ENCODE results near the gene CCDC194. TPM values are rescaled to one million over a fixed set of nuclear protein-coding genes. Genes with fewer than 3 reads are reported as not detected.

Gene CCDC194
- total RNA-seq, 2 donors from 2014 or later: 2.0 to 3.4 TPM

DNA sequence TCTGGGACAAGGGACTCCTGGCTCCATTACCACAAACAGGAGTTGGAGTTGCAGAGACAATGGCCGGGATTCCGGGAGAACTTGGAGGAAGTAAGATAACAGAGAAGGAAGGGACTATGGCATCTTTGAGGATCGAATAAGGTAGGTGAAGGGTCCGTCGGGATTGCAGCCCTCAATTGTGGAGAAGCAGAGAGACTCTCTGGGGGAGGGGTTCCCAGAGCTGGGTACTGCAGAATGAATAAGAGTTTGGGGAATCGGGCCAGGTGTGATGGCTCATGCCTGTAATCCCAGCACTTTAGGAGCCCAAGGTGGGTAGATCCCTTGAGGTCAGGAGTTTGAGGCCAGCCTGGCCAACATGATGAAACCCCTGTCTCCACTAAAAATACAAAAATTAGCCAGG, 7.6 kb upstream of the CCDC194 start:
- no peak overlapping the region for H3K4me3 Mint-ChIP-seq
- no peak overlapping the region for H3K27ac Mint-ChIP-seq
- Histone ChIP-seq H3K9ac (ENCODE audit: extremely low read depth, low read length, poor library complexity, severe bottlenecking) (no peak overlapping the region), H3K36me3 (ENCODE audit: control insufficient read depth, insufficient read depth, low read length) (peaks cover 28% of the 10 kb centered on the region), H3K27ac (ENCODE audit: low read depth, low read length) (no peak overlapping the region), H3K27me3 (ENCODE audit: control insufficient read depth, insufficient read depth, low read length, poor library complexity, severe bottlenecking) (no peaks in the 10 kb centered on the region), H3K4me1 (ENCODE audit: control insufficient read depth, insufficient read depth, low read length) (peaks cover 16% of the 10 kb centered on the region), H3K9me3 (ENCODE audit: control insufficient read depth, low read length) (no peaks in the 10 kb centered on the region), H3K4me3 (ENCODE audit: low read length) (no peak overlapping the region)
- TF ChIP-seq, protein P1, sequence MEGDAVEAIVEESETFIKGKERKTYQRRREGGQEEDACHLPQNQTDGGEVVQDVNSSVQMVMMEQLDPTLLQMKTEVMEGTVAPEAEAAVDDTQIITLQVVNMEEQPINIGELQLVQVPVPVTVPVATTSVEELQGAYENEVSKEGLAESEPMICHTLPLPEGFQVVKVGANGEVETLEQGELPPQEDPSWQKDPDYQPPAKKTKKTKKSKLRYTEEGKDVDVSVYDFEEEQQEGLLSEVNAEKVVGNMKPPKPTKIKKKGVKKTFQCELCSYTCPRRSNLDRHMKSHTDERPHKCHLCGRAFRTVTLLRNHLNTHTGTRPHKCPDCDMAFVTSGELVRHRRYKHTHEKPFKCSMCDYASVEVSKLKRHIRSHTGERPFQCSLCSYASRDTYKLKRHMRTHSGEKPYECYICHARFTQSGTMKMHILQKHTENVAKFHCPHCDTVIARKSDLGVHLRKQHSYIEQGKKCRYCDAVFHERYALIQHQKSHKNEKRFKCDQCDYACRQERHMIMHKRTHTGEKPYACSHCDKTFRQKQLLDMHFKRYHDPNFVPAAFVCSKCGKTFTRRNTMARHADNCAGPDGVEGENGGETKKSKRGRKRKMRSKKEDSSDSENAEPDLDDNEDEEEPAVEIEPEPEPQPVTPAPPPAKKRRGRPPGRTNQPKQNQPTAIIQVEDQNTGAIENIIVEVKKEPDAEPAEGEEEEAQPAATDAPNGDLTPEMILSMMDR (conservative IDR thresholded peaks at IDR 0.05): no peak
- no peaks in the 10 kb centered on the region for H3K27me3 Mint-ChIP-seq (ENCODE audit: insufficient read depth)
- peaks cover 5% of the 10 kb centered on the region for H3K36me3 Mint-ChIP-seq (ENCODE audit: low read depth)
- no peak for DNase-seq
- no peaks in the 10 kb centered on the region for H3K9me3 Mint-ChIP-seq
- H3K4me1 Mint-ChIP-seq: peaks cover 12% of the 10 kb centered on the region
- WGBS, 2 experiments (ENCODE audit: insufficient coverage in 1 of 2, insufficient read length in 1 of 2): 94 to 100% methylated on average over 5 to 6 of the region's 6 CpGs

DNA sequence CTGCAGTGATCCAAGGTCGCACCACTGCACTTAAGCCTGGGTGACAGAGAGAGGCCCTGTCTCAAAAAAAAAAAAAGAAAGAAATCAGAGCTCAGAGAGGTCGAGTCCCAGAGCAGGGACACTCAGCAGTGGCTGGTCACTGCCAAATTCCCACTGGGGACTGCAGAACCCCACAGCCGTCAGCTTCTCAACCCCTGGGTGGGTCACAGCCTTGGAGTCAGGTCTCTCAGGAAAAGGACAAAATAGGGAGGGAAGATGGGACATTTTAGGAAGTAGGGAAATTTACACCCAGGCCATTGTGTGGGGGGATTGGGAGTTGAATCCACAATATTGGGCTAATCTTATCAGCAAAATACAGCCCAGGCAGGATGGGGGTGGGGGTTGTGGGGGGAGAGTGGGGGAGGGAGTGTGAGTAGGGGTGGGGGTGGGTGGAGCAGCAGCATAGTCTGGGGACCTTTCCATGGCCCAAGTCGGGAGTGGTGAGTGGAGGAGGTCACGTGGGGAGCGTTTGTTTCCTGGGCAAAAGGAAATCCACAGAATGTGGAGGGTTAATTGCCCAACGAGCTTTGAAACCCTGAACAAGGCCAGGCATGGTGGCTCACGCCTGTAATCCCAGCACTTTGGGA, 5.0 kb upstream of the CCDC194 start:
- Mint-ChIP-seq H3K27me3 (ENCODE audit: insufficient read depth) (no peaks in the 10 kb centered on the region), H3K36me3 (ENCODE audit: low read depth) (peaks cover 5% of the 10 kb centered on the region), H3K4me3 (no peak overlapping the region), H3K4me1 (peaks cover 5% of the 10 kb centered on the region), H3K9me3 (no peaks in the 10 kb centered on the region), H3K27ac (peak overlapping the region; percentile 95)
- Histone ChIP-seq H3K27me3 (ENCODE audit: control insufficient read depth, insufficient read depth, low read length, poor library complexity, severe bottlenecking) (no peaks in the 10 kb centered on the region), H3K27ac (ENCODE audit: low read depth, low read length) (no peak overlapping the region), H3K4me3 (ENCODE audit: low read length) (no peak overlapping the region), H3K9me3 (ENCODE audit: control insufficient read depth, low read length) (no peaks in the 10 kb centered on the region), H3K9ac (ENCODE audit: extremely low read depth, low read length, poor library complexity, severe bottlenecking) (peak overlapping the region; percentile 66), H3K4me1 (ENCODE audit: control insufficient read depth, insufficient read depth, low read length) (peaks cover 7% of the 10 kb centered on the region), H3K36me3 (ENCODE audit: control insufficient read depth, insufficient read depth, low read length) (peaks cover 28% of the 10 kb centered on the region)
- TF ChIP-seq, protein P1 (conservative IDR thresholded peaks at IDR 0.05): no peak
- 73% methylated on average over 6 to 8 of the region's 8 CpGs for WGBS, 2 experiments (ENCODE audit: insufficient coverage in 1 of 2, insufficient read length in 1 of 2)
- no peak for DNase-seq

DNA sequence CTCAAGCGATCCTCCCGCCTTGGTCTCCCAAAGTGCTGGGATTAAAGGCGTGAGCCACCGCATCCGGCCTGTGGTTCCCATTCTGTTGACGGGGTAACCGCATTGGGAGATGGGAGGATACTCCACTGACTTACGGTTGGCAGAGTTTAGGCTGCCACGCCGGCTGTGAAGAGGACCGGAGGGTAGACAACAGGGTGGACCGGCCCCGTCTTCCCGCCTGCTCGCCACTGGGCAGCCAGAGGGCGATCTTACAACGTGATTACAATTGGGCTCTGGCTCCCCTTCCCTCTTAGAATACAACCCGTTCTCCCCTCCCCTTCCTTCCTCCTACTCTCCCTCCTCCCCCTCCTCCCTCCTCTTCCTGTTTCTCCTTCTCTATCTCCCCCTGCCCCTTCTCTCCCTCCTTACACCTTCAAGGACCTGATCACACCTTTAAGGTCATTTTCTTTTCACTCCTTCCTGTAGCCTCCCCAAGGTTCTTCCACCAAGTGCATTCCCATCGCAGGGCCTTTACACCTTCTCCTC, 957 bp upstream of the CCDC194 start:
- no peaks in the 10 kb centered on the region for H3K27me3 ChIP-seq (ENCODE audit: control insufficient read depth, insufficient read depth, low read length, poor library complexity, severe bottlenecking)
- peaks cover 8% of the 10 kb centered on the region for H3K36me3 ChIP-seq (ENCODE audit: control insufficient read depth, insufficient read depth, low read length)
- peaks cover 1% of the 10 kb centered on the region for H3K9me3 ChIP-seq (ENCODE audit: control insufficient read depth, low read length)
- no peak overlapping the region for H3K9ac ChIP-seq (ENCODE audit: extremely low read depth, low read length, poor library complexity, severe bottlenecking)
- peak overlapping the region; percentile 49 for H3K27ac ChIP-seq (ENCODE audit: low read depth, low read length)
- peak; percentile 89 for DNase-seq
- H3K9me3 Mint-ChIP-seq: peaks cover 2% of the 10 kb centered on the region
- no peak overlapping the region for H3K4me3 Mint-ChIP-seq
- 27 to 54% methylated on average over 8 to 19 of the region's 19 CpGs for WGBS, 2 experiments (ENCODE audit: insufficient coverage in 1 of 2, insufficient read length in 1 of 2)
- no peaks in the 10 kb centered on the region for H3K4me1 ChIP-seq (ENCODE audit: control insufficient read depth, insufficient read depth, low read length)
- no peak overlapping the region for H3K4me3 ChIP-seq (ENCODE audit: low read length)
- peaks cover 8% of the 10 kb centered on the region for H3K4me1 Mint-ChIP-seq
- no peaks in the 10 kb centered on the region for H3K36me3 Mint-ChIP-seq (ENCODE audit: low read depth)
- peak overlapping the region; percentile 70 for H3K27ac Mint-ChIP-seq
- H3K27me3 Mint-ChIP-seq (ENCODE audit: insufficient read depth): peaks cover 7% of the 10 kb centered on the region
- TF ChIP-seq, protein P1 (conservative IDR thresholded peaks at IDR 0.05): peak; percentile 85
